Coronary artery (tissue), 2 donors: ENCODE results near the gene TSR1.

Experiments
- DNase-seq: peaks from one replicate; pipeline ENCODE4 v3.0.0-alpha.2; 2017; ENCODE audit warnings: low spot score
- H3K27ac ChIP-seq, 2 donors: fragments of 200-600 bp; sonication (generic); one replicate each; pipeline ENCODE4 v1.5.1; 2016 to 2019
- H3K4me3 ChIP-seq: fragments of 200-600 bp; sonication (generic); 2 replicates; pipeline ENCODE4 v1.5.1; 2016; ENCODE audit warnings: mild to moderate bottlenecking, moderate library complexity
- TF ChIP-seq, protein P1 (sequence below): fragments of 200-600 bp; sonication (generic); IDR thresholded peaks from one replicate; pipeline ENCODE4 v1.5.1; 2019; ENCODE audit warnings: antibody characterized with exemption

Gene TSR1

DNA sequence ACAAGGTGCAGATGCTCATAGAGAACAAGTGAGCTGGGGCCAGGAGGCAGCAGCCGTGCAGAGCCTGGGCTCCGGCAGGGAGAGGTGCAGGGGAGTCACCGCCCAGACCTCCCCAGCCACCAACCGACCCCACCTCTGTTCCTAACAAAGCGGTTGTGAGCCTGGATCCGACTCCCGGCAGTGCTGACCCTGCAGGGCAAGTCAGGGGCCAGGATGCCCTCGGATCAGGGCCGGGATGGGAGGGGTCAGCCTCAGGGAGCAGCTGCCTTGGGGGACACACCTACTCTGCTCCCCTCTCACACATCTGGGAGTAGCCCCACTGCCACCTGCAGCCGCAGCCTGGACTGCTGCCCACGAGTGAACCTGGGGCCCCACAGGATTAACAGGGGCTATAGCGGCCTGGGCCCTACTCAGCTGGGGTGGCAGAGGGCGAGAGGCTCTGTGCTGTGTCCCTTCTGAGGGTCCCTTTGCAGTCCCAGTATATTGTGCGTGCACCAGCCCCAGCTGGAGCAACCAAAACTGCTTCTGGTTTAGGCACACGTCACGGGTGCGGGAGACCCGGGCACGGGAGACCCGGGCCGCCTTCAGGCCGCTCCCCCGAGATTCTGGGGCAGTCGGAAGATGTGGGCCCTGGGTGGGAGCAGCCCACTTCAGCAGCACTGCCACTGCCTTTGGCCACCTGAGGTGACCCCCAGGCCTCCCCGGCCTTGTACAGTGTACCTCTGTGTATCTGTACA is 43.4 kb upstream of the TSR1 start:
- no peak overlapping the region for H3K4me3 ChIP-seq
- no peak for DNase-seq
- TF ChIP-seq, protein P1, sequence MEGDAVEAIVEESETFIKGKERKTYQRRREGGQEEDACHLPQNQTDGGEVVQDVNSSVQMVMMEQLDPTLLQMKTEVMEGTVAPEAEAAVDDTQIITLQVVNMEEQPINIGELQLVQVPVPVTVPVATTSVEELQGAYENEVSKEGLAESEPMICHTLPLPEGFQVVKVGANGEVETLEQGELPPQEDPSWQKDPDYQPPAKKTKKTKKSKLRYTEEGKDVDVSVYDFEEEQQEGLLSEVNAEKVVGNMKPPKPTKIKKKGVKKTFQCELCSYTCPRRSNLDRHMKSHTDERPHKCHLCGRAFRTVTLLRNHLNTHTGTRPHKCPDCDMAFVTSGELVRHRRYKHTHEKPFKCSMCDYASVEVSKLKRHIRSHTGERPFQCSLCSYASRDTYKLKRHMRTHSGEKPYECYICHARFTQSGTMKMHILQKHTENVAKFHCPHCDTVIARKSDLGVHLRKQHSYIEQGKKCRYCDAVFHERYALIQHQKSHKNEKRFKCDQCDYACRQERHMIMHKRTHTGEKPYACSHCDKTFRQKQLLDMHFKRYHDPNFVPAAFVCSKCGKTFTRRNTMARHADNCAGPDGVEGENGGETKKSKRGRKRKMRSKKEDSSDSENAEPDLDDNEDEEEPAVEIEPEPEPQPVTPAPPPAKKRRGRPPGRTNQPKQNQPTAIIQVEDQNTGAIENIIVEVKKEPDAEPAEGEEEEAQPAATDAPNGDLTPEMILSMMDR, result no peak
- H3K27ac ChIP-seq, result no peak overlapping the region

DNA sequence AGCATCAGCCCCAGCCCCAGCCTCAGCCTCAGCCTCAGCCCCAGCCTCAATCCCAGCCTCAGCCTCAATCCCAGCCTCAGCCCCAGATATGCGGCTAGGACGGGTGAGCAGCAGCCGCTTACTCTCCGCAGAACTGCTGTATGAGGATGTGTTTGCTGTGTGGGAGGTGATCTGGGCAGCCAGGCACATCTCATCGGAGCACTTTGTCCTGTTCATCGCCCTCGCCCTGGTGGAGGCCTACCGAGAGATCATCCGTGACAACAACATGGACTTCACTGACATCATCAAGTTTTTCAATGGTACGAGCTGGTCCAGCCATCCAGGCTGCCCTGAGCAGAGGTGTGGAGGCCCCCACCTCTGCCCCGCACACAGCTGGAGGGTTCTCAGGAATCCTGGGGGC is 42.6 kb upstream of the TSR1 start:
- TF ChIP-seq, protein P1, result no peak
- DNase-seq, result no peak
- H3K27ac ChIP-seq, result no peak overlapping the region
- no peak overlapping the region for H3K4me3 ChIP-seq

GRCh38 chr17:2377659-2378058 is 41.4 kb upstream of the TSR1 start:
- TF ChIP-seq, protein P1, result no peak
- no peak for DNase-seq
- Histone ChIP-seq H3K4me3 (no peak overlapping the region), H3K27ac (no peak overlapping the region)

DNA sequence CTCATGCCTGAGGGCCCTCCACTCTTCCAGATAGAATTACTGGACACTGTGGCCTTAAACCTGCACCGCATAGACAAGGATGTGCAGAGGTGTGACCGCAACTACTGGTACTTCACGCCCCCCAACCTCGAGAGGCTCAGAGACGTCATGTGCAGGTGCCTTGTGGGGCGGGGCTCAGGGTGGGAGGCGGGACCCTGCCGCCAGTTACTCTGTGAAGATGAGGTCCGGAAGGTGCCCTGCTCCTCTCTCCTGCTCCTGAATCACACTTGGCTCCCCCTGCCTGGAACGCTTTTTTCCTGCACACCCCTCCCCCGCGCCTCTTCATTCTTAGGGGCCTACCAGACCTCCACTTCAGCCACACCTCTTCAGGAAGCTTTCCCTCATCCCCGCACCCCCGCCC is 39.9 kb upstream of the TSR1 start:
- Histone ChIP-seq H3K4me3 (no peak overlapping the region), H3K27ac (no peak overlapping the region)
- TF ChIP-seq, protein P1, result no peak
- DNase-seq, result no peak

DNA sequence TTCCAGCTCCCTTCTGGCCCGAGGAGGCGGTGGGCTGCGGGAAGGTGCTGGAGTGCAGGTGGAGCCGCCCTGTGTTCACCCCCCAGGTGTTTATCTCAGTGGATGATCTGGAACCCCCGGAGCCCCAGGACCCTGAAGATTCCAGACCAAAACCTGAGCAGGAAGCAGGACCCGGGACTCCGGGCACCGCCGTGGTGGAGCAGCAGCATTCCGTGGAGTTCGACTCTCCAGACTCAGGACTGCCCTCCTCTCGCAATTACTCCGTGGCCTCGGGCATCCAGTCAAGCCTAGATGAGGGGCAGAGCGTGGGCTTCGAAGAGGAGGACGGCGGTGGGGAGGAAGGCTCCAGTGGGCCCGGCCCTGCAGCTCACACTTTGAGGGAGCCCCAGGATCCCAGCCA is 39.1 kb upstream of the TSR1 start:
- Histone ChIP-seq H3K4me3 (no peak overlapping the region), H3K27ac (no peak overlapping the region)
- TF ChIP-seq, protein P1, result no peak
- DNase-seq, result no peak

DNA sequence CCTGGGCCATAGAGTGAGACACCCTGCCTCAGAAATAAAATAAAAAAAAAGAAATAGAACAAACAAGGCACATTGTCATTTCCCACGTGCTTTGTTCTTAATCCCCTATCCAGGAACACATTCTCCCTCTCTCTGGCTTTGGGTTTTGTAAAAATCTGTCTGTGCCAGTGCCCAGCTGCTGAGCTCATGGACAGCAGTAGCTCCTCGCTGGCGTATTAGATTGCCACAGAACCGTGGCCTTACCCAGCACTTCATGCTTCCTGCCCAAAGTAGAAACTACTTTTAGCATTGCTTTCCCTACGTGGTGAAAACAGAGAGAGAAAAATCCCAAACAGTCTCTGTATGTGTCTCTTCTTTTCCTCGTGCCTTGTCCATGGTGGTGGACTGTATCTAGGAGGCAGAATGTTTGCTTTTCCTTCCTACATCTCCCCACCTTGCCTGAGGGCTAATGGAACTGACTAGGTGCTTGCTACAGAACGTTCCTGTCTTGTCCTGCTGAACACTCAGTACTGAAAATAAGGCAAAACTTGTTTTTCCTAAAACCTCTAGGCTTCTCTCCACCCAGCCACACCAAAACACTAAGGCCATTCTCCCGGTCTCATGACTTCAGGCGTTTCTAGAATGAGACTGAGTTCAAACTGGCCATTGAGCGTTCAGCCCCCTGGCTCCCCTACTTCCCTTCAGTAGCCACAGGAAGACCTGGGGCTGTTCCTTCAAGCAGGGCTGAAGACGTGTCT is 38.5 kb upstream of the TSR1 start:
- DNase-seq, result no peak
- H3K4me3 ChIP-seq, result no peak overlapping the region
- TF ChIP-seq, protein P1, result no peak
- no peak overlapping the region for H3K27ac ChIP-seq

GRCh38 chr17:2373179-2373578 is 36.9 kb upstream of the TSR1 start:
- DNase-seq, result no peak
- Histone ChIP-seq H3K4me3 (no peak overlapping the region), H3K27ac (no peak overlapping the region)
- TF ChIP-seq, protein P1, result no peak
